H1 (cell line): Measurements from ENCODE around the gene PRAME. TPM values are rescaled to one million over a fixed set of nuclear protein-coding genes. Genes with fewer than 3 reads are reported as not detected.

ENCODE experiments used
- CTCF ChIA-PET: fragments of 300-600 bp; sonication (Branson Sonifier 250); formaldehyde crosslinking; loops from one replicate; lab custom pipeline; 2021; ENCODE audit not compliant: partially characterized antibody; lab: Charles Lee
- POLR2A ChIA-PET: fragments of 300-600 bp; sonication (Branson Sonifier 250); formaldehyde crosslinking; loops from one replicate; lab custom pipeline; 2021; ENCODE audit warnings: inconsistent platforms; ENCODE audit not compliant: partially characterized antibody; lab: Charles Lee
- DNase-seq, 2 experiments: peaks; one replicate each; pipeline versions ENCODE4 v3.0.0 to v3.0.0-alpha.2; 2010 to 2022; ENCODE audit warnings: low spot score in 2 of 2, low read depth in 1 of 2, mixed read lengths in 1 of 2
- FAIRE-seq: peaks from 2 replicates; lab custom pipeline; 2011; peaks lifted over from hg19 to GRCh38; lab: Jason Lieb, UNC
- H2AFZ ChIP-seq: 2 replicates; pipeline ENCODE4 v1.8.1; 2012; ENCODE audit warnings: low read length, inconsistent platforms
- H2AK5ac ChIP-seq: 2 replicates; pipeline ENCODE4 v1.6.1; 2013; ENCODE audit warnings: low read depth, low read length
- H2BK120ac ChIP-seq: replicated peaks from 2 replicates; pipeline ENCODE3; 2013; ENCODE audit warnings: low read depth, low read length, inconsistent platforms
- H2BK12ac ChIP-seq: 2 replicates; pipeline ENCODE4 v1.6.1; 2013; ENCODE audit warnings: low read depth, low read length
- H2BK15ac ChIP-seq: 2 replicates; pipeline ENCODE4 v1.6.1; 2013; ENCODE audit warnings: low read length
- H2BK20ac ChIP-seq: 2 replicates; pipeline ENCODE4 v1.6.1; 2013; ENCODE audit warnings: low read length
- H2BK5ac ChIP-seq: 2 replicates; pipeline ENCODE4 v1.6.1; 2013; ENCODE audit warnings: low read depth, low read length
- H3K14ac ChIP-seq: 2 replicates; pipeline ENCODE4 v1.6.1; 2013; ENCODE audit warnings: inconsistent platforms; ENCODE audit not compliant: insufficient read length
- H3K18ac ChIP-seq: 2 replicates; pipeline ENCODE4 v1.6.1; 2013; ENCODE audit warnings: low read length; ENCODE audit errors: extremely low read depth
- H3K23ac ChIP-seq: 2 replicates; pipeline ENCODE4 v1.6.1; 2013; ENCODE audit warnings: inconsistent platforms; ENCODE audit not compliant: insufficient read length
- H3K23me2 ChIP-seq: 2 replicates; pipeline ENCODE4 v1.6.1; 2013; ENCODE audit warnings: low read depth, low read length
- H3K27ac ChIP-seq: 2 replicates; pipeline ENCODE4 v1.6.1; 2011; ENCODE audit warnings: low read depth, low read length, inconsistent platforms
- H3K27me3 ChIP-seq, 4 experiments: replicated peaks in 1 of 4; 1 replicate in 1 of 4; 2 replicates in 3 of 4; pipeline versions ENCODE4 v1.6.1 to v1.8.1; 2011 to 2013; ENCODE audit warnings: low read length in 3 of 4, mild to moderate bottlenecking in 3 of 4, inconsistent platforms in 2 of 4, mixed read lengths in 2 of 4, moderate library complexity in 1 of 4; ENCODE audit not compliant: control insufficient read depth in 3 of 4, insufficient read depth in 3 of 4; ENCODE audit errors: extremely low read depth in 1 of 4
- H3K36me3 ChIP-seq, 4 experiments: 2 replicates each; pipeline versions ENCODE4 v1.6.1 to v1.8.1; 2011 to 2013; ENCODE audit warnings: mild to moderate bottlenecking in 4 of 4, low read length in 3 of 4, moderate library complexity in 2 of 4, control low read depth in 1 of 4, inconsistent platforms in 1 of 4; ENCODE audit not compliant: insufficient read depth in 4 of 4, control insufficient read depth in 2 of 4
- H3K4ac ChIP-seq: replicated peaks from 2 replicates; pipeline ENCODE3; 2013; ENCODE audit warnings: low read length, low read depth, mixed read lengths, inconsistent platforms; ENCODE audit not compliant: insufficient read length
- H3K4me1 ChIP-seq, 4 experiments: replicated peaks in 1 of 4; 1 replicate in 1 of 4; 2 replicates in 3 of 4; pipeline versions ENCODE4 v1.6.1 to v1.8.1; 2011 to 2013; ENCODE audit warnings: low read length in 3 of 4, inconsistent platforms in 2 of 4, mixed read lengths in 1 of 4; ENCODE audit not compliant: insufficient read depth in 4 of 4, control insufficient read depth in 3 of 4
- H3K4me2 ChIP-seq, 2 experiments: 2 replicates each; pipeline versions ENCODE4 v1.6.1 to v1.8.1; 2011 to 2013; ENCODE audit warnings: low read depth in 2 of 2, low read length in 2 of 2, control low read depth in 1 of 2, inconsistent platforms in 1 of 2, mild to moderate bottlenecking in 1 of 2; ENCODE audit not compliant: insufficient read depth in 1 of 2
- H3K4me3 ChIP-seq, 4 experiments: fragments of 200-600, 300-600 bp in 1 of 4; sonication (generic), shearing (Covaris generic), sonication (Bioruptor Twin) in 1 of 4; 2 replicates each; pipeline versions ENCODE4 v1.5.1 to v1.8.1; 2011 to 2016; ENCODE audit warnings: low read length in 4 of 4, low read depth in 3 of 4, control low read depth in 2 of 4, inconsistent platforms in 2 of 4, mild to moderate bottlenecking in 2 of 4, mixed read lengths in 1 of 4, moderate library complexity in 1 of 4; ENCODE audit not compliant: insufficient read depth in 2 of 4; ENCODE audit errors: extremely low read depth in 1 of 4
- H3K56ac ChIP-seq: replicated peaks from 2 replicates; pipeline ENCODE3; 2013; ENCODE audit warnings: low read depth, mild to moderate bottlenecking, mixed read lengths, low read length, inconsistent platforms; ENCODE audit not compliant: insufficient read length
- H3K79me1 ChIP-seq: 2 replicates; pipeline ENCODE4 v1.6.1; 2013; ENCODE audit warnings: low read depth, low read length, control low read depth
- H3K79me2 ChIP-seq, 2 experiments: 2 replicates each; pipeline versions ENCODE4 v1.6.1 to v1.8.1; 2012 to 2013; ENCODE audit warnings: low read length in 2 of 2, mild to moderate bottlenecking in 2 of 2, inconsistent platforms in 1 of 2; ENCODE audit not compliant: insufficient read depth in 2 of 2, control insufficient read depth in 1 of 2
- H3K9ac ChIP-seq, 4 experiments: replicated peaks in 1 of 4; 1 replicate in 1 of 4; 2 replicates in 3 of 4; pipeline versions ENCODE4 v1.6.1 to v1.8.1; 2011 to 2013; ENCODE audit warnings: low read depth in 3 of 4, low read length in 3 of 4, control low read depth in 2 of 4, mild to moderate bottlenecking in 2 of 4, moderate library complexity in 2 of 4, inconsistent platforms in 1 of 4; ENCODE audit errors: extremely low read depth in 1 of 4
- H3K9me3 ChIP-seq, 2 experiments: 2 replicates each; pipeline versions ENCODE4 v1.6.1 to v1.8.1; 2012 to 2013; ENCODE audit warnings: mild to moderate bottlenecking in 2 of 2, moderate library complexity in 2 of 2, control low read depth in 1 of 2, inconsistent platforms in 1 of 2, low read depth in 1 of 2, low read length in 1 of 2, mixed read lengths in 1 of 2; ENCODE audit not compliant: insufficient read depth in 2 of 2
- H4K20me1 ChIP-seq, 2 experiments: replicated peaks in 1 of 2; 2 replicates each; pipeline versions ENCODE3 to v1.8.1; 2011 to 2013; ENCODE audit warnings: inconsistent platforms in 2 of 2, low read length in 2 of 2, mild to moderate bottlenecking in 1 of 2; ENCODE audit not compliant: insufficient read depth in 2 of 2, control insufficient read depth in 1 of 2
- H4K5ac ChIP-seq: 2 replicates; pipeline ENCODE4 v1.6.1; 2013; ENCODE audit warnings: low read length, low read depth, mixed read lengths, inconsistent platforms; ENCODE audit not compliant: insufficient read length
- H4K8ac ChIP-seq: 2 replicates; pipeline ENCODE4 v1.8.0; 2013; ENCODE audit warnings: mild to moderate bottlenecking, moderate library complexity, low read length, inconsistent platforms; ENCODE audit not compliant: insufficient read depth; ENCODE audit errors: extremely low read depth
- H4K91ac ChIP-seq: replicated peaks from 2 replicates; pipeline ENCODE3; 2013; ENCODE audit warnings: low read length, mixed read lengths, inconsistent platforms; ENCODE audit not compliant: insufficient read length
- ASH2L ChIP-seq: fragments of 200-600, 300-600 bp; sonication (generic); IDR thresholded peaks from one replicate; pipeline ENCODE4 v1.7.1; 2017; ENCODE audit warnings: low read length
- BRCA1 ChIP-seq: IDR thresholded peaks from 2 replicates; pipeline ENCODE4 v1.6.1; 2012; ENCODE audit warnings: low read depth, low read length, improper control_type of control experiment
- SP1 ChIP-seq: IDR thresholded peaks from 2 replicates; pipeline ENCODE4 v1.6.1; 2011; ENCODE audit warnings: low read depth, low read length
- whole genome bisulfite sequencing, 2 experiments: shearing (Covaris generic) in 1 of 2; methylation state at CpG; one replicate each; pipeline versions ENCODE4 v1.1.6 to v1.1.7; 2013 to 2015; ENCODE audit warnings: low lambda C conversion rate in 2 of 2, mixed read lengths in 2 of 2, inconsistent platforms in 1 of 2, low coverage in 1 of 2, missing lambda C conversion rate in 1 of 2; ENCODE audit not compliant: insufficient replicate concordance in 2 of 2, insufficient coverage in 1 of 2, insufficient read length in 1 of 2; ENCODE audit errors: extremely low coverage in 1 of 2, missing lambda C conversion rate in 1 of 2; 5-methylcytosine and 5-hydroxymethylcytosine counted together
- polyA plus RNA-seq, 7 experiments: library from polyadenylated mRNA; depleted of rRNA in 3 of 7; stranded (reverse) in 5 of 7; unstranded in 2 of 7; fragments of >200 nt in 5 of 7; fragments of 200-250 nt in 2 of 7; gene quantifications; 1 replicate in 5 of 7; 2 replicates in 1 of 7; 4 replicates in 1 of 7; pipeline versions ENCODE4 v1.2.1 to v1.2.3, GENCODE V29; 2011 to 2013; ENCODE audit warnings: missing spikeins in 2 of 7, mixed read lengths in 2 of 7
- total RNA-seq: library from RNA; stranded (reverse); fragmentation: NEBNext Ultra II Directional; extraction: Animal tissue kit (Norgen Biotek cat#: 25700); gene quantifications from 2 replicates; pipeline ENCODE4 v1.2.1, GENCODE V29; 2021

PRAME gene
- total and polyA plus RNA-seq, 2 of the 8 experiments (the other 6 are each of a cell fraction or from before 2014, with no cell fraction given): 0.15 to 1.1 TPM

DNA sequence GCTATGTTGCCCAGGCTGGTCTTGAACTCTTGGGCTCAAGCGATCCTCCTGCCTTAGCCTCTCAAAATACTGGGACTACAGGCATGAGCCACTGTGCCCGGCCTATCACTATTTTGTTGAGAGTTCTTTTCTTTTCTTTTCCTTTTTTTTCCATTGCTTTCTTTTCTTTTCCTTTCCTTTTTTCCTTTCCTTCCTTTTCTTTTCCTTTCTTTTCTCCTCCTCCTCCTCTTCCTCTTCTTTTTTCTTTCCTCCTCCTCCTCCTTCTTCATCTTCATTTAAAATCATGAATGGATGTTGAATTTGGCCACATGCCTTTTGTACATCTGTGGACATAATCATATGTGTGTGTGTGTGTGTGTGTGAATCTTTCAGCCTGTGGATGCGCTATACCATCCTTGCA lies 25.7 kb upstream of the PRAME start:
- no peak for TF ChIP-seq ASH2L
- no peak for TF ChIP-seq BRCA1
- TF ChIP-seq SP1: no peak
- ChIA-PET POLR2A (no interaction called here), CTCF (no interaction called here)
- Histone ChIP-seq H2BK120ac (no peak overlapping the region), H2BK5ac (no peak overlapping the region), H3K79me1 (no peaks in the 10 kb centered on the region), H3K27ac (no peak overlapping the region), H3K79me2 (no peaks in the 10 kb centered on the region), H3K36me3 (no peaks in the 10 kb centered on the region), H2AFZ (no peak overlapping the region), H2BK20ac (no peak overlapping the region), H3K9ac (no peak overlapping the region), H3K23ac (no peak overlapping the region), H3K18ac (no peak overlapping the region), H3K56ac (no peak overlapping the region), H3K4me2 (no peak overlapping the region), H4K5ac (no peak overlapping the region), H4K8ac (no peak overlapping the region), H4K91ac (no peak overlapping the region), H3K23me2 (no peaks in the 10 kb centered on the region), H2AK5ac (no peak overlapping the region), H4K20me1 (no peaks in the 10 kb centered on the region), H2BK15ac (no peak overlapping the region), H2BK12ac (no peak overlapping the region), H3K4me3 (no peak overlapping the region), H3K4ac (no peak overlapping the region), H3K27me3 (peaks cover 14 to 42% (median 23%) of the 10 kb centered on the region in 4 experiments; a peak in 6 of 7 replicates), H3K14ac (no peak overlapping the region), H3K9me3 (peaks cover 10 to 35% of the 10 kb centered on the region in 2 experiments), H3K4me1 (no peaks in the 10 kb centered on the region)
- FAIRE-seq: no peak
- WGBS, 2 experiments: 77% methylated on average over 3 of the region's 3 CpGs; no CpG with 5 or more reads in 1 of the 2 experiments
- DNase-seq: no peak
